HFF-Myc (cell line): ENCODE results near the gene SUSD3.

Experiments
- DNase-seq: peaks from one replicate; pipeline ENCODE4 v3.0.0-alpha.2; 2011; ENCODE audit warnings: low read depth; ENCODE audit errors: extremely low read depth
- H3K4me3 ChIP-seq: replicated peaks from 2 replicates; pipeline ENCODE4 v1.5.1; 2011; ENCODE audit warnings: low read depth, mild to moderate bottlenecking, control low read depth, low read length
- TF ChIP-seq, protein P1 (sequence below): IDR thresholded peaks from 2 replicates; pipeline ENCODE4 v1.5.1; 2012; ENCODE audit warnings: mild to moderate bottlenecking, low read depth, low read length, control low read depth; ENCODE audit errors: missing control alignments

Gene SUSD3

DNA sequence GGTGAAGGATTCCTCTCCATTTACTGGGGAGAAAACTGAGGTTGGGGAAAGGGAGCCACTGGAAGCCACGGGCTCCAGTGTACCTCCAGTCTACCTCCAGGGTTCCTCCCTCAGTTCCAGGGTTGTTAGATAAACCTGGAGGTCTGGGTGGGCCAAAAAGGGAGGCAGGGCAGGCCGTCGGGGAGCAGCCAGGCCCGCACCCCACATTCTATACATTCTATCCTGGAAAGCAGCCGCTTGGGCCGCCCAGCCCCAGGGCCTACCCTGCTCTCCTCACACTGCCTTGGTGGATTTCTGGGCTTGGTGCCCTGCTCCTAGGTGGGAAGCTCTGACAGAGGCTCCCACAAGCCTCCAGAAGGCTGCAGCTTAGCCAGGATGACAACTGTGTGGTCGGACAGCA lies 18.1 kb upstream of the SUSD3 start:
- TF ChIP-seq, protein P1, sequence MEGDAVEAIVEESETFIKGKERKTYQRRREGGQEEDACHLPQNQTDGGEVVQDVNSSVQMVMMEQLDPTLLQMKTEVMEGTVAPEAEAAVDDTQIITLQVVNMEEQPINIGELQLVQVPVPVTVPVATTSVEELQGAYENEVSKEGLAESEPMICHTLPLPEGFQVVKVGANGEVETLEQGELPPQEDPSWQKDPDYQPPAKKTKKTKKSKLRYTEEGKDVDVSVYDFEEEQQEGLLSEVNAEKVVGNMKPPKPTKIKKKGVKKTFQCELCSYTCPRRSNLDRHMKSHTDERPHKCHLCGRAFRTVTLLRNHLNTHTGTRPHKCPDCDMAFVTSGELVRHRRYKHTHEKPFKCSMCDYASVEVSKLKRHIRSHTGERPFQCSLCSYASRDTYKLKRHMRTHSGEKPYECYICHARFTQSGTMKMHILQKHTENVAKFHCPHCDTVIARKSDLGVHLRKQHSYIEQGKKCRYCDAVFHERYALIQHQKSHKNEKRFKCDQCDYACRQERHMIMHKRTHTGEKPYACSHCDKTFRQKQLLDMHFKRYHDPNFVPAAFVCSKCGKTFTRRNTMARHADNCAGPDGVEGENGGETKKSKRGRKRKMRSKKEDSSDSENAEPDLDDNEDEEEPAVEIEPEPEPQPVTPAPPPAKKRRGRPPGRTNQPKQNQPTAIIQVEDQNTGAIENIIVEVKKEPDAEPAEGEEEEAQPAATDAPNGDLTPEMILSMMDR, result no peak
- DNase-seq, result no peak
- no peak overlapping the region for H3K4me3 ChIP-seq

DNA sequence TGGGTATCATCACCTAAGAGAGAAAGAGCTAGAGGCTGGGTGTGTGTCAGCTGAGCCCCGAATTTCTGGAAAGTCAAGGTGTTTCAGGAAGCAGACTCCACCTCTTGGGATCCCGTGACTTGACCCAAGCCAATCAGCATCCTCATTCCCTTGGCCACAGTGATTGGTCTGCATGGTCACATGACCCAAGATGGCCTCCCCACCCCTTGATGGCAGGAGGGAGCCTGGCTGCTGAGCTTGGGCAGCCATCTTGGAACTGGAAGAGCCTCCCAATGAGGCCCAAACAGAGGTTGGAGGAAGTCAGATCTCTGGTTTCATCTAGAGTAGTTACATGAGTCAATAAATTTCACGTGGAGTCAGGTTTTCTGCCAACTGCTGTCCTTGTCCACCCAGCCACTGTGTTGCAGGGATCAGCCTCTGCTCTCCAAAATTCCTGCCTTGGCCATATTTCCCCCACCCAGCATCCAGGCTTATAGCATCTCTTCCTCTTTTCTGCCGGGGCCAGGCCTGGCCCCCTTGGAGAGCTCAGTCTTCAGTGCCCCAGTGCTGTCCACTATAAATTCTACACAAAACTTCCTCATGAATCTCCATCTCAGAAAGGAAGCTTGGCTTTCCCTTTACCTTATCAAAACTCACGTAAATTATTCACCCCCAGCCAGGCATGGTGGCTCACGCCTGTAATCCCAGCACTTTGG lies 17.2 kb upstream of the SUSD3 start:
- no peak overlapping the region for H3K4me3 ChIP-seq
- no peak for DNase-seq
- TF ChIP-seq, protein P1, result no peak

DNA sequence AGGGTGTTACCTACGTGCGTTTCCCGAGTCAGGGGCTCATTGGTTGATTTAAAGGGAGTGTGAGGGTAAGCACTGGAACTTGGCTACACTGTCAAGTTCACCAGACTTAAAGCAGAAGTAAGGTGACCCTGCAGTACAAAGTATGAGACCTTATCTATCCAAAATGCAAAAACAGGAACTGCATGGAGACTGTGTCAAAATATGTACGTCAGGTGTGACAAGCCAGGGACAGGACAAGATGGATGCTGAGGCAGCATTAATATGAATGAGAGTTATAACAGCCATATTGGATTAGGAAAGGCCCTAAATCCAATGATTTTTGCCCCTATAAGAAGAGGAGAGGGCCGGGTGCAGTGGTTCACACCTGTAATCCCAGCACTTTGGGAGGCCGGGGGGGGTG lies 15.4 kb upstream of the SUSD3 start:
- TF ChIP-seq, protein P1, result no peak
- no peak for DNase-seq
- no peak overlapping the region for H3K4me3 ChIP-seq

DNA sequence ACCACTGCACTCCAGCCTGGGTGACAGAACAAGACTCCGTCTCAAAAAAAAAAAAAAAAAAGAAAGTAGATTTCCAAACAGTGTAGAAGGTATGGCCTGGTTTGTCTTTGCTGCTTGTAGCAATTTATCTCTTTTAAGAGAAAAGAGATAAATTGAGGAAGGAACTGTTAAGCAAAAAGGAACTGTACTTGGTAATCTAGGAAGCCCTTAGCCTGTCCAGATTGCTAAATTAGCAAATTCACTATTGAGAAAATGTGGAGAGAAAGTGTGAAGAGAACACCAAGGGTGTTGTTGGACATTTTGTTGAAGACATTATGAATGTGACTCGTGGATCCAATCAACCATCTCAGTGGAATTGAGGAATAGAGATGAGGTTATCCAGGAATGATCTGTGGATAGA lies 13.0 kb upstream of the SUSD3 start:
- TF ChIP-seq, protein P1, result no peak

DNA sequence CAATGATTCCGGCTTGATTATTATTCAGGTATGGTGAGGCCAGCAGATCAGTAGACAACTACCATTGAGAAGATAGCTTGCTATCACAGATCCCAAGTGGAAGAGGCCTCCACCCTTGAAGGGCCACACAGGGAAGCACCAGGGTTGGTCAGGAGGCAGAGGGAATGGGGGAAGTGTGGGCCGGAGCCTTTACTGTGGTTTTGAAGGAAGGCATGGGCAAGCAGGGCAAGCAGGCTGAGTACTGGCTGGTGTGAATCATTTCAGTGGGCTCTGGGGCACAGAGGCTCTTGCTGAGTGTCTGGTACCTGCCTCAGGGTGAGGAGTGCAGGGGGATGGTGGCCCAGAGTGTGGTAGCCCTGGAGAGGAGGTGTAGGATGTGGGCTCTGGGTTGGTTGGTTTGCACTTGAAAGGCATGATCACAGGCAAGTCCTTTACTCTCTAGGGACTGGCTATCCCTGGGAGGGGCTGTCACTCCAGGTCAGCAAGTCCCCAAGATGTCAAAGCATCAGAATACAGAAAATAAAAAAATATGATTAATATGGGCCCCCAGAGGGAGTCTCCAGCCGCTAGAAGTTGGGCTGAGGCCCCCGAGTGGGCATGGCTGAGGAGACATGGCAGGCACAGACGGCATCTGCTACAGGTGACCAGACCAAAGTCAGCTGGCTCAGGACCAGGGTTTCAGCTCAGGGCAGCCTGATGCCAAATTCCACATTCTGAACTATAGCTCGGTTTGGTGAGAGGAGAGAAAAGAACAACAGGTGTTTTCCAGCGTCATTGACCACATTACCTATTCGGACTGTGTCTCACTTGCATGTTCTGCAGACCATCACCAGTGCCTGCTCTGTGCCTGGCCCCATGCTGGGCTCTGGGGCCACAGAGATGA lies 9.7 kb upstream of the SUSD3 start:
- H3K4me3 ChIP-seq, result no peak overlapping the region
- TF ChIP-seq, protein P1, result no peak
- DNase-seq, result no peak

More for the DNA sequence above, 13.0 kb upstream of the SUSD3 start:
- H3K4me3 ChIP-seq, result no peak overlapping the region
- DNase-seq, result no peak

DNA sequence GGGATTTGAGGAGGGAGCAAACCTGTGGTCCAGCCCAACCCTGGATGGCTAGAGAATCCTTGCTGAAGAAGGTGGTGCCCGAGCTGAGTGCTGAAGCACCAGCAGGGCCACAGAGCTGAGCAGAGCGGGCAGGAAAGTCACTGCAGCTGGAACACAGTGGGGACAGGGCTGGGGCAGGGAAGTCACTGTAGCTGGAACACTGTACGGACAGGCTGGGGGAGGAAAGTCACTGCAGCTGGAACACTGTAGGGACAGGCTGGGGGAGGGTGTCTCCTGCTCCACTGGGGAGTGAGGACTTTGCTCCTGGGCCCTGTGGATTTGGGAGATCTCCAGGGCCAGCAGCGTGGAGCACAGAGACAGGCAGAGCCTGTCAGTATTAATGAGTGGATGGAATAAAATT lies 9.0 kb upstream of the SUSD3 start:
- TF ChIP-seq, protein P1, result no peak

More for the DNA sequence above, 9.0 kb upstream of the SUSD3 start:
- no peak for DNase-seq
- no peak overlapping the region for H3K4me3 ChIP-seq
